Liver (tissue), 9 donors: Measurements from ENCODE around the gene SETD7. TPM values are rescaled to one million over a fixed set of nuclear protein-coding genes. Genes with fewer than 3 reads are reported as not detected.

Experiments used
- DNase-seq: peaks from one replicate; pipeline ENCODE4 v3.0.0-alpha.2; 2017; ENCODE audit warnings: low spot score
- H3K27ac ChIP-seq, 2 donors: one replicate each; pipeline ENCODE4 v1.7.0; 2013; ENCODE audit warnings: inconsistent platforms in 2 of 2, low read length in 2 of 2, control low read depth in 1 of 2, low read depth in 1 of 2, mild to moderate bottlenecking in 1 of 2
- H3K27me3 ChIP-seq, 4 donors: one replicate each; pipeline versions ENCODE4 v1.6.1 to v1.7.0; 2013; ENCODE audit warnings: low read length in 3 of 4, inconsistent platforms in 1 of 4, mild to moderate bottlenecking in 1 of 4, moderate library complexity in 1 of 4; ENCODE audit not compliant: control insufficient read depth in 4 of 4, insufficient read depth in 4 of 4
- H3K36me3 ChIP-seq, 4 donors: one replicate each; pipeline versions ENCODE4 v1.6.1 to v1.7.0; 2013; ENCODE audit warnings: low read length in 3 of 4, mild to moderate bottlenecking in 3 of 4, low read depth in 1 of 4, moderate library complexity in 1 of 4; ENCODE audit not compliant: control insufficient read depth in 4 of 4, insufficient read depth in 3 of 4
- H3K4me1 ChIP-seq, 4 donors: one replicate each; pipeline versions ENCODE4 v1.6.1 to v1.7.0; 2013; ENCODE audit warnings: low read length in 3 of 4, mild to moderate bottlenecking in 3 of 4, moderate library complexity in 1 of 4; ENCODE audit not compliant: control insufficient read depth in 4 of 4, insufficient read depth in 4 of 4
- H3K4me3 ChIP-seq, 3 donors: one replicate each; pipeline versions ENCODE4 v1.6.1 to v1.7.0; 2013; ENCODE audit warnings: low read length in 3 of 3, control low read depth in 1 of 3, low read depth in 1 of 3, mild to moderate bottlenecking in 1 of 3
- H3K9ac ChIP-seq, 2 donors: one replicate each; pipeline ENCODE4 v1.7.0; 2013; ENCODE audit warnings: low read length in 2 of 2, mild to moderate bottlenecking in 2 of 2, moderate library complexity in 2 of 2, control low read depth in 1 of 2, low read depth in 1 of 2
- H3K9me3 ChIP-seq, 4 donors: one replicate each; pipeline versions ENCODE4 v1.6.1 to v1.7.0; 2013; ENCODE audit warnings: low read length in 3 of 4; ENCODE audit not compliant: control insufficient read depth in 4 of 4
- EGR1 ChIP-seq, 2 donors: IDR thresholded peaks; 2 replicates each; pipeline ENCODE4 v1.6.1; 2016 to 2018; ENCODE audit warnings: antibody characterized with exemption in 2 of 2, low read depth in 2 of 2
- FOXA1 ChIP-seq: IDR thresholded peaks from 2 replicates; pipeline ENCODE4 v1.6.1; 2016; ENCODE audit warnings: antibody characterized with exemption
- FOXA2 ChIP-seq: IDR thresholded peaks from 2 replicates; pipeline ENCODE4 v1.6.1; 2016; ENCODE audit warnings: antibody characterized with exemption
- GABPA ChIP-seq, 2 donors: IDR thresholded peaks in 1 of 2; conservative IDR thresholded peaks in 1 of 2; 2 replicates each; pipeline ENCODE4 v1.6.1; 2016; ENCODE audit warnings: antibody characterized with exemption in 2 of 2, mild to moderate bottlenecking in 1 of 2, moderate library complexity in 1 of 2
- HNF4A ChIP-seq, 2 donors: conservative IDR thresholded peaks; 2 replicates each; pipeline ENCODE4 v1.6.1; 2016; ENCODE audit warnings: antibody characterized with exemption in 2 of 2, mild to moderate bottlenecking in 2 of 2
- HNF4G ChIP-seq: IDR thresholded peaks from 2 replicates; pipeline ENCODE4 v1.6.1; 2016; ENCODE audit warnings: antibody characterized with exemption
- JUND ChIP-seq, 2 donors: IDR thresholded peaks; 2 replicates each; pipeline ENCODE4 v1.6.1; 2016; ENCODE audit warnings: antibody characterized with exemption in 2 of 2
- NR2F2 ChIP-seq: IDR thresholded peaks from 2 replicates; pipeline ENCODE4 v1.6.1; 2016; ENCODE audit warnings: antibody characterized with exemption
- RAD21 ChIP-seq, 2 donors: IDR thresholded peaks; 2 replicates each; pipeline ENCODE4 v1.6.1; 2016; ENCODE audit warnings: antibody characterized with exemption in 2 of 2, mild to moderate bottlenecking in 2 of 2
- RXRA ChIP-seq, 2 donors: IDR thresholded peaks; 2 replicates each; pipeline ENCODE4 v1.6.1; 2017 to 2018; ENCODE audit warnings: antibody characterized with exemption in 2 of 2, mild to moderate bottlenecking in 1 of 2
- SP1 ChIP-seq: IDR thresholded peaks from 2 replicates; pipeline ENCODE4 v1.6.1; 2018; ENCODE audit warnings: antibody characterized with exemption, mild to moderate bottlenecking
- TAF1 ChIP-seq: conservative IDR thresholded peaks from 2 replicates; pipeline ENCODE4 v1.6.1; 2016; ENCODE audit warnings: antibody characterized with exemption, mild to moderate bottlenecking
- YY1 ChIP-seq: IDR thresholded peaks from 2 replicates; pipeline ENCODE4 v1.6.1; 2016; ENCODE audit warnings: antibody characterized with exemption, mild to moderate bottlenecking
- WGBS: extraction: QIAGEN DNeasy Blood & Tissue Kit; methylation state at CpG from one replicate; pipeline ENCODE4 v1.1.7; 2013; 5-methylcytosine and 5-hydroxymethylcytosine counted together
- polyA plus RNA-seq, 2 donors: library from polyadenylated mRNA; stranded (reverse) in 1 of 2; unstranded in 1 of 2; fragments of 200-250 nt in 1 of 2; fragments of >200 nt in 1 of 2; fragmentation: Nextera tagmentation in 1 of 2; extraction: Ambion mirVana in 1 of 2; gene quantifications; one replicate each; pipeline versions ENCODE4 v1.2.1 to v1.2.3, GENCODE V29; 2013 to 2015
- total RNA-seq, 2 donors: library from RNA; depleted of rRNA; stranded (reverse); fragments of >200 nt; gene quantifications; one replicate each; pipeline ENCODE4 v1.2.3, GENCODE V29; 2014
- TF ChIP-seq, protein P1 (sequence below): IDR thresholded peaks from 2 replicates; pipeline ENCODE4 v1.6.1; 2016; ENCODE audit warnings: antibody characterized with exemption
- TF ChIP-seq, protein P2 (sequence below): fragments of 150-350 bp; IDR thresholded peaks from 2 replicates; pipeline ENCODE4 v1.5.1; 2017; ENCODE audit warnings: improper control_type of control experiment, low read depth, low read length; ENCODE audit not compliant: missing input control
- TF ChIP-seq, protein P3 (sequence below): IDR thresholded peaks from 2 replicates; pipeline ENCODE4 v1.6.1; 2016; ENCODE audit warnings: antibody characterized with exemption
- TF ChIP-seq, protein P4 (sequence below): IDR thresholded peaks from 2 replicates; pipeline ENCODE4 v1.6.1; 2016; ENCODE audit warnings: antibody characterized with exemption
- TF ChIP-seq, protein P5 (sequence below): IDR thresholded peaks from 2 replicates; pipeline ENCODE4 v1.6.1; 2016; ENCODE audit warnings: antibody characterized with exemption, mild to moderate bottlenecking
- donor health status: healthy.
- donor health status: healthy.
- donor health status: healthy.
- donor health status: healthy.
- donor health status: healthy.

SETD7 gene
- total and polyA plus RNA-seq, 4 donors, result 12.9 to 81.7 (median 18.0) TPM

DNA sequence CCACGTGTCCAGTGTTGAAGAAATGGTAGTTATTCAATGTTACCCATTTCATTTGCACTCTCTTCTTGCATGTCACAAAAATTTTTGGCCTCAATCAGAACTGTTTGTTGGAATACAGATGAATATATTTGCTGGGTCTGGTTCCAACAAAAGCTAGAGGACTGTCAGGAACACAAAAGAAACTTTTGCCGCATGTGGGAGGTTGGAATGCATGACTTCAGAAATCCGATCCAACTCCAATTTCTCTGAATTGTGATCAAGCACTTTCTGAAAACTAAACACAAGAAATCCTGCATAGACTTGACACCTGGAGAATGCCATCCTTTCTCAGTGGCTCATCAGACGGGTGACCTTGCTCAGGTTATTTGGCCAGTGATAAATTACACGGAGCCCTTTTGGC, 15.4 kb downstream of the SETD7 start:
- no peak overlapping the region for H3K27ac ChIP-seq
- H3K4me3 ChIP-seq, result no peak overlapping the region
- no peaks in the 10 kb centered on the region for H3K9me3 ChIP-seq
- no peaks in the 10 kb centered on the region for H3K27me3 ChIP-seq
- H3K9ac ChIP-seq, result no peak overlapping the region
- H3K36me3 ChIP-seq, result peaks cover 0 to 18% (median 9%) of the 10 kb centered on the region in 4 donors
- no peak for DNase-seq
- TF ChIP-seq, protein P1, sequence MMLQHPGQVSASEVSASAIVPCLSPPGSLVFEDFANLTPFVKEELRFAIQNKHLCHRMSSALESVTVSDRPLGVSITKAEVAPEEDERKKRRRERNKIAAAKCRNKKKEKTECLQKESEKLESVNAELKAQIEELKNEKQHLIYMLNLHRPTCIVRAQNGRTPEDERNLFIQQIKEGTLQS, result no peak
- TF ChIP-seq RXRA (IDR thresholded peaks at IDR 0.05), result no peak
- no peak for TF ChIP-seq SP1
- no peak for TF ChIP-seq TAF1
- peaks cover 0 to 16% (median 12%) of the 10 kb centered on the region in 4 donors for H3K4me1 ChIP-seq
- whole genome bisulfite sequencing, result 83% methylated on average over 5 of the region's 5 CpGs

DNA sequence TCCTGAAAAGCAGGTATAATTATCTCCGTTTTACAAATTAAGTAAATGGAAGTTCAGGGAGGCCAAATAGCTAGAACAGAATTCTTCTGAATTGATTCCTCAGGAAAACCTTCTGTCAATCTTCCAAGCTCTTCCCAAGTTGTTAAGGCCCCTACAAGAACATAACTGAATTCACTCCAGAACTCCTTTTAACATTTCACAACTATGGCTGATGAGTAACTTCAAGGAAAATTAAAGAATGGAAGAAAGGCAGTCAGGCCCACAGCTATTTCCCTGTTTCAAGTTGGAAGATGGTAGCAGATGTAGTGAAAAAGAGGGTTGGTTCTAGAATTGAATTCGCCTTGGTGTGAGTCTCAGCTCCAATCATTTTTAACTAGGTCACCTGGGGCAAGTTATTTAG, 15.9 kb downstream of the SETD7 start:
- 96% methylated on average over 2 of the region's 2 CpGs for WGBS
- H3K36me3 ChIP-seq, result peaks cover 0 to 15% (median 5%) of the 10 kb centered on the region in 4 donors
- DNase-seq, result no peak
- TF ChIP-seq JUND (IDR thresholded peaks at IDR 0.05), result no peak
- TF ChIP-seq EGR1 (IDR thresholded peaks at IDR 0.05; ENCODE audit: low read depth in 2 of 2), result no peak
- TF ChIP-seq, protein P2, sequence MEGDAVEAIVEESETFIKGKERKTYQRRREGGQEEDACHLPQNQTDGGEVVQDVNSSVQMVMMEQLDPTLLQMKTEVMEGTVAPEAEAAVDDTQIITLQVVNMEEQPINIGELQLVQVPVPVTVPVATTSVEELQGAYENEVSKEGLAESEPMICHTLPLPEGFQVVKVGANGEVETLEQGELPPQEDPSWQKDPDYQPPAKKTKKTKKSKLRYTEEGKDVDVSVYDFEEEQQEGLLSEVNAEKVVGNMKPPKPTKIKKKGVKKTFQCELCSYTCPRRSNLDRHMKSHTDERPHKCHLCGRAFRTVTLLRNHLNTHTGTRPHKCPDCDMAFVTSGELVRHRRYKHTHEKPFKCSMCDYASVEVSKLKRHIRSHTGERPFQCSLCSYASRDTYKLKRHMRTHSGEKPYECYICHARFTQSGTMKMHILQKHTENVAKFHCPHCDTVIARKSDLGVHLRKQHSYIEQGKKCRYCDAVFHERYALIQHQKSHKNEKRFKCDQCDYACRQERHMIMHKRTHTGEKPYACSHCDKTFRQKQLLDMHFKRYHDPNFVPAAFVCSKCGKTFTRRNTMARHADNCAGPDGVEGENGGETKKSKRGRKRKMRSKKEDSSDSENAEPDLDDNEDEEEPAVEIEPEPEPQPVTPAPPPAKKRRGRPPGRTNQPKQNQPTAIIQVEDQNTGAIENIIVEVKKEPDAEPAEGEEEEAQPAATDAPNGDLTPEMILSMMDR, result no peak
- no peak for TF ChIP-seq HNF4G
- no peak for TF ChIP-seq RXRA (IDR thresholded peaks at IDR 0.05)
- no peak for TF ChIP-seq GABPA (IDR thresholded peaks at IDR 0.05 in 1 of 2, conservative IDR thresholded peaks at IDR 0.05 in 1 of 2)
- TF ChIP-seq, protein P3, sequence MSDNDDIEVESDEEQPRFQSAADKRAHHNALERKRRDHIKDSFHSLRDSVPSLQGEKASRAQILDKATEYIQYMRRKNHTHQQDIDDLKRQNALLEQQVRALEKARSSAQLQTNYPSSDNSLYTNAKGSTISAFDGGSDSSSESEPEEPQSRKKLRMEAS, result no peak
- TF ChIP-seq SP1, result no peak
- TF ChIP-seq FOXA1, result no peak
- no peak for TF ChIP-seq FOXA2
- no peak for TF ChIP-seq TAF1
- TF ChIP-seq HNF4A (conservative IDR thresholded peaks at IDR 0.05), result no peak
- no peak for TF ChIP-seq NR2F2
- no peak for TF ChIP-seq RAD21 (IDR thresholded peaks at IDR 0.05)
- TF ChIP-seq YY1, result no peak
- TF ChIP-seq, protein P1, result no peak
- TF ChIP-seq, protein P4, sequence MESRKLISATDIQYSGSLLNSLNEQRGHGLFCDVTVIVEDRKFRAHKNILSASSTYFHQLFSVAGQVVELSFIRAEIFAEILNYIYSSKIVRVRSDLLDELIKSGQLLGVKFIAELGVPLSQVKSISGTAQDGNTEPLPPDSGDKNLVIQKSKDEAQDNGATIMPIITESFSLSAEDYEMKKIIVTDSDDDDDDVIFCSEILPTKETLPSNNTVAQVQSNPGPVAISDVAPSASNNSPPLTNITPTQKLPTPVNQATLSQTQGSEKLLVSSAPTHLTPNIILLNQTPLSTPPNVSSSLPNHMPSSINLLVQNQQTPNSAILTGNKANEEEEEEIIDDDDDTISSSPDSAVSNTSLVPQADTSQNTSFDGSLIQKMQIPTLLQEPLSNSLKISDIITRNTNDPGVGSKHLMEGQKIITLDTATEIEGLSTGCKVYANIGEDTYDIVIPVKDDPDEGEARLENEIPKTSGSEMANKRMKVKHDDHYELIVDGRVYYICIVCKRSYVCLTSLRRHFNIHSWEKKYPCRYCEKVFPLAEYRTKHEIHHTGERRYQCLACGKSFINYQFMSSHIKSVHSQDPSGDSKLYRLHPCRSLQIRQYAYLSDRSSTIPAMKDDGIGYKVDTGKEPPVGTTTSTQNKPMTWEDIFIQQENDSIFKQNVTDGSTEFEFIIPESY, result no peak
- TF ChIP-seq, protein P5, sequence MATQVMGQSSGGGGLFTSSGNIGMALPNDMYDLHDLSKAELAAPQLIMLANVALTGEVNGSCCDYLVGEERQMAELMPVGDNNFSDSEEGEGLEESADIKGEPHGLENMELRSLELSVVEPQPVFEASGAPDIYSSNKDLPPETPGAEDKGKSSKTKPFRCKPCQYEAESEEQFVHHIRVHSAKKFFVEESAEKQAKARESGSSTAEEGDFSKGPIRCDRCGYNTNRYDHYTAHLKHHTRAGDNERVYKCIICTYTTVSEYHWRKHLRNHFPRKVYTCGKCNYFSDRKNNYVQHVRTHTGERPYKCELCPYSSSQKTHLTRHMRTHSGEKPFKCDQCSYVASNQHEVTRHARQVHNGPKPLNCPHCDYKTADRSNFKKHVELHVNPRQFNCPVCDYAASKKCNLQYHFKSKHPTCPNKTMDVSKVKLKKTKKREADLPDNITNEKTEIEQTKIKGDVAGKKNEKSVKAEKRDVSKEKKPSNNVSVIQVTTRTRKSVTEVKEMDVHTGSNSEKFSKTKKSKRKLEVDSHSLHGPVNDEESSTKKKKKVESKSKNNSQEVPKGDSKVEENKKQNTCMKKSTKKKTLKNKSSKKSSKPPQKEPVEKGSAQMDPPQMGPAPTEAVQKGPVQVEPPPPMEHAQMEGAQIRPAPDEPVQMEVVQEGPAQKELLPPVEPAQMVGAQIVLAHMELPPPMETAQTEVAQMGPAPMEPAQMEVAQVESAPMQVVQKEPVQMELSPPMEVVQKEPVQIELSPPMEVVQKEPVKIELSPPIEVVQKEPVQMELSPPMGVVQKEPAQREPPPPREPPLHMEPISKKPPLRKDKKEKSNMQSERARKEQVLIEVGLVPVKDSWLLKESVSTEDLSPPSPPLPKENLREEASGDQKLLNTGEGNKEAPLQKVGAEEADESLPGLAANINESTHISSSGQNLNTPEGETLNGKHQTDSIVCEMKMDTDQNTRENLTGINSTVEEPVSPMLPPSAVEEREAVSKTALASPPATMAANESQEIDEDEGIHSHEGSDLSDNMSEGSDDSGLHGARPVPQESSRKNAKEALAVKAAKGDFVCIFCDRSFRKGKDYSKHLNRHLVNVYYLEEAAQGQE, result no peak
- no peaks in the 10 kb centered on the region for H3K27me3 ChIP-seq
- H3K9me3 ChIP-seq, result no peaks in the 10 kb centered on the region
- no peak overlapping the region for H3K9ac ChIP-seq
- H3K27ac ChIP-seq, result no peak overlapping the region
- H3K4me1 ChIP-seq, result peaks cover 0 to 20% (median 15%) of the 10 kb centered on the region in 4 donors
- H3K4me3 ChIP-seq, result no peak overlapping the region
